Erythroblast (primary cell): ENCODE data around the gene ATP2A3.

ENCODE experiments used
- DNase-seq, 2 experiments: peaks; one replicate each; lab custom pipeline; 2025; lab: John Stamatoyannopoulos, UW
- GATA1 ChIP-seq: IDR thresholded peaks from 2 replicates; pipeline ENCODE4 v1.6.1; 2011; ENCODE audit warnings: low read depth, mild to moderate bottlenecking, control low read depth, low read length, moderate library complexity
- POLR2A ChIP-seq: IDR thresholded peaks from 2 replicates; pipeline ENCODE4 v1.6.1; 2011; ENCODE audit warnings: mild to moderate bottlenecking, low read length

Gene ATP2A3

GRCh38 chr17:3986939-3987335 is 22.7 kb upstream of the ATP2A3 start:
- DNase-seq, result no peak
- TF ChIP-seq GATA1, result no peak
- TF ChIP-seq POLR2A, result no peak

- no peak for DNase-seq
- no peak for TF ChIP-seq GATA1
- TF ChIP-seq POLR2A, result no peak
These were observed 22.2 kb upstream of the ATP2A3 start for GRCh38 chr17:3986270-3986938.

DNA sequence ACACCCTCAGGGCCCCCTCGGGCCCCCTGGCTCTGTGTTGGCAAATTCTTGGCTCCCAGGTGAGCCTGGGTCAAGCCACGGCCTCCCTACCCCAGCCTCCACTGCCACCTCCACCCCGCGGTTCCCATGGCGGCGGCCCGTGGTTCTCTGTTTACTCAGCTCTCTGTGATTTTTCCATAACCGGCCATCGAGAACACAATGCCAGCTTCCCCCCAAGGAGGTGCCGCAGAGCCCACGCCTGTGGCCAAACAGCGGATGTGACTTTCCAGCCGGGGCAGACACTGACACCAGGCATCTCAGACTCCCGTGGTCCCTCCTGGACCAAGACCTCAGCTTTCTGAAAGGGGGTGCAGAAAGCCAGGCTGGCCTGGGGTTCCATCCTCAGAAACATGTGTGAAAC is 21.6 kb upstream of the ATP2A3 start:
- DNase-seq, result no peak
- TF ChIP-seq GATA1 (no peak), POLR2A (no peak)

DNA sequence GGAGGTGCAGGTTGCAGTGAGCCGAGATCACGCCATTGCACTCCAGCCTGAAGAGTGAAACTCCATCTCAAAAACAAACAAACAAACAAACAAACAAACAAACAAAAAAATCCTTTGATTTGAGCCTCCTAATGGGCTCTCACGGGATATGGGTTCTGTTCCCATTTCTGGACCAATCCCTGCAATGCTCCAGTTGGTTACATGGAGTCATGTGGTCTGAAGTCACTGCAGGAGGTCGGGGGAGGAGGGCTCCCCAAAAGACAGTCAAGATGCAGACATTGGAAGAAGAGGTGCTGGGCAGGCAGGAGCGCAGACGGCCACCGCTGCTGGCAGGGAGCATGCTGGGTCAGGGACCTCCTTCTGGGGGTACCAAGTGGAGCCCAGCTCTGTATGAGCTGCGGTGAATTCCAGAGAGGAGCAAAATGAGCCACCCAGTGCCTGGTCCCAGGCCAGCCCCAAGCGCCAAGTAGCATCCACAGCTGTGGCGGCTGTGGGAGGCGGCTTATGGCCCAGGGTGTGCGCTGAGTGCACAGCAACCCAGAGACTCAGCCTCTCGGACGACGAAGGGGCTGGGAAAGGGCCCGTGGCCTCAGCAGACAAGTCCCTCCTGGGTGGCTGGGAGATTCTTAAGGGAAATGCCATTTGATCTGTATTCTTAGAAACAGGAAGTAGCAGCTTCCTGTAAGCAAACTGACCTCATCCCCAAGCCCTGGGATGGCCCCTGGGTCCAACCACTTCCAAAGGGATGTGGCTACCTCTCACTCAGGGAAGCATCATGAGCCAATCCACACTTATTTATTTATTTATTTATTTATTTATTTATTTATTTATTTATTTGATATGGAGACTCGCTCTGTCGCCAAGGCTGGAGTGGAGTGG is 19.6 kb upstream of the ATP2A3 start:
- no peak for TF ChIP-seq POLR2A
- no peak for TF ChIP-seq GATA1
- no peak for DNase-seq

GRCh38 chr17:3982541-3983017 is 18.3 kb upstream of the ATP2A3 start:
- no peak for TF ChIP-seq GATA1
- TF ChIP-seq POLR2A, result no peak
- DNase-seq, result no peak

- TF ChIP-seq POLR2A (no peak), GATA1 (no peak)
- DNase-seq, result no peak
These were observed 17.9 kb upstream of the ATP2A3 start for GRCh38 chr17:3982113-3982512.

DNA sequence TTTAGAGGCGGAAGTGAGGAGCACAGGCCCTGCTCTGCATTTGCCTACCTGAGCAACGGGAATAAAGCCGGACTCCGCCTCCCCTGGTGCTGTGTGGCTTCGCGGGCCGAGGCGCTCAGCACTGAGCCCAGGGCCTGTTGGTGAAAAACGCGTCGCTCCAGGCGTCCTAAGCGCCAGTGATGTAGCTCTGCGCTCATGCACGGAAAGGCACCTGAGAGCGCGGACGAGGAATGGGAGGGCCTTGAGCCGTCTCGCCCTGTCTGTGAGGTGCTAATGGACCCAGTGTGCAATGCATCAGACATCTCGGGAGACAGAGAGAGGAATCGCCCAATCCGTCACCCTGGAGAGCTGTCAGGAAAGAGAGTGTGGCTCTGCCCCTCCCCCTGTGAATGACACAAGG is 17.2 kb upstream of the ATP2A3 start:
- DNase-seq, result no peak
- no peak for TF ChIP-seq GATA1
- TF ChIP-seq POLR2A, result no peak

GRCh38 chr17:3980381-3981014 is 16.3 kb upstream of the ATP2A3 start:
- no peak for DNase-seq
- no peak for TF ChIP-seq POLR2A
- no peak for TF ChIP-seq GATA1

GRCh38 chr17:3979290-3979611 is 15.0 kb upstream of the ATP2A3 start:
- no peak for TF ChIP-seq POLR2A
- no peak for TF ChIP-seq GATA1
- no peak for DNase-seq

- no peak for TF ChIP-seq GATA1
- no peak for TF ChIP-seq POLR2A
- DNase-seq, result no peak
These were observed 14.4 kb upstream of the ATP2A3 start for GRCh38 chr17:3978421-3979289.

DNA sequence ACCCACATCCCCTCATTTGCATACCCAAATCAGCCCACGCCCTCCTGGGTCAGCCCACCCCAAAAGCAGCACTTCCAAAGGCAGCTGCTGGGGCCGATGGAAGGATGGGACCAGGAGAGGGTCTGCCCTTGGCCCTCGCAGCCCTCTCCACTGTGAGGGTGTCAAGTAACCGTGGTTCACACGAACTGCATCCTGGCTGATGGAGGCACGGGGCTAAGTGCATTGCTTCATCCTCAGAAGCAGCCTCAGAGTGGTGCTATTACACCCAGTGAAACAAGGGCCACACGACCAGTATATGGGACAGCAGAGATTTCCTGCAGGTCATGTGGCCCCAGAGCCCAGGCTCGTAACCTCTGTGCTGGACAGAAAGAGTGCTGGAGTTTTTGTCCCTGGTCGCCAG is 13.2 kb upstream of the ATP2A3 start:
- DNase-seq, result no peak
- no peak for TF ChIP-seq GATA1
- TF ChIP-seq POLR2A, result no peak

DNA sequence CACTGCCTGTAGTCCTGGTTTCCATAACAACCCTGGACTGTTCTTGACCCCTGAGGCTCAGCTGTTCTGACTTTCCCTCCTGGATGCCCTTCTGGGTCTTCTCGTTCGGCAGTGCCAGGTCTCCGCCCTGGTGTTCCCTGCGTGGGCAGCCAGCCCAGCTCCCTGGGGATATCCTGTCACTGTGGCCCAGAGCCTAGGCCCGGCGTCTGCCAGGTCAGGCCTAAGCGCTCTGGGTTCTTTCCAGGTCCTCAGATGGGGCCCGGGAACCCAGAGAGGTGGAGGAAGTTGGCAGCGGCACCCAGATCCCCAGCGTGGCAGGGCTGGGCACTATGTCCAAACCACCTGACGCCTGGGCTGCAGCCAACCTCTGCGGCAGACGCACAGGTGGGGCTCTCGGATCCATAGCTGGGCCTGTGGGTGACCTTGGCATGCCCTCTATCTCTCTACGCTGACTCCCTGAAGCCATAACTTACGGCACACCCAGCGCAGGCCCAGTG is 12.5 kb upstream of the ATP2A3 start:
- TF ChIP-seq POLR2A (no peak), GATA1 (no peak)

GRCh38 chr17:3974980-3975379 is 10.7 kb upstream of the ATP2A3 start:
- DNase-seq, result no peak
- TF ChIP-seq GATA1, result no peak
- TF ChIP-seq POLR2A, result no peak

More for the DNA sequence above, 12.5 kb upstream of the ATP2A3 start:
- no peak for DNase-seq
